Activated T-helper 1 cell treated with anti-CD3 and anti-CD28 coated beads, Interleukin-2, amount 50 U/mL, for 16 hours (primary cell): ENCODE results near the gene MAMDC2.

Experiments
- DNase-seq, 2 donors: peaks; one replicate each; pipeline ENCODE4 v3.0.0-alpha.2; 2020; ENCODE audit warnings: low read depth in 1 of 2, low spot score in 1 of 2

MAMDC2 gene

DNA sequence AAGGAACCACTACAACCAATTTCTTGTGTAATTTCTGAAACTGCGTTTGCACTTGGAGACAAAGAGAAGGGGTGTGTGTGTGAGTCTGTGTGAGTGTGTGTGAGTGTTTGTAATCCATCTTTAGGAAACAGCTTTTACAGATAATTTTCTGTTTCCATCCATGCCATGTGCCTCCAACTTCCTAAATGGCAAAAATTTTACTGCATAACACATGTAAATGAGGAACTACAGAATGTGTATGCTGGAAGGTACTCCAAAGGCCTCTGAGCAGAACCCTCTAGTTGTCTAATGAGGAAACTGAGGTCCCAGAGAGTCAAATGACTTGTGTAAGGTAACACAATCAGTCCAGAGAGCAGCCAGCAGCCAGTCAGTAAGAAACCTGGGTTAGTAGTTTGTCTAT lies 20.8 kb downstream of the MAMDC2 start:
- no peak for DNase-seq

- no peak for DNase-seq
Measured at GRCh38 chr9:70065572-70065971, 21.9 kb downstream of the MAMDC2 start.

GRCh38 chr9:70066418-70066817 lies 22.8 kb downstream of the MAMDC2 start:
- DNase-seq: no peak

DNA sequence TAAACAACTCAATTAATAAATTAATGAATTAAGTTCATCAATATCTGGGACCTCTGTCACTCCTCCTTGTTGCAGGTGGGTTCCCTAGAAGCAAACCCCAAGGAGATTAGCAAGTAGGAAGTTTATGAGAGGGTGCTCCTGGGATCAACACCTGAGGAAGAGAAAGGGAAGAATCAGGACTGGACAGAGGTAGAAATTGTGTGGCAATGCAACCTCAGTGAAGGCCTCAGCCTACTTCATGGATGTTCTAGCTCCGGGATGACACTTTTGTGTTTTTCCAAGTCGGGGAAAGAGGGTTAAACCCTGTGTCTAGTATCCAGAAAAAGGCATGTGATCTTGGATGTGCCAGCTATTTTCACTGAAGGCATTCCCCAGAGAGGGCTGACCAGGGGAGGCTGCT lies 23.2 kb downstream of the MAMDC2 start:
- no peak for DNase-seq

DNA sequence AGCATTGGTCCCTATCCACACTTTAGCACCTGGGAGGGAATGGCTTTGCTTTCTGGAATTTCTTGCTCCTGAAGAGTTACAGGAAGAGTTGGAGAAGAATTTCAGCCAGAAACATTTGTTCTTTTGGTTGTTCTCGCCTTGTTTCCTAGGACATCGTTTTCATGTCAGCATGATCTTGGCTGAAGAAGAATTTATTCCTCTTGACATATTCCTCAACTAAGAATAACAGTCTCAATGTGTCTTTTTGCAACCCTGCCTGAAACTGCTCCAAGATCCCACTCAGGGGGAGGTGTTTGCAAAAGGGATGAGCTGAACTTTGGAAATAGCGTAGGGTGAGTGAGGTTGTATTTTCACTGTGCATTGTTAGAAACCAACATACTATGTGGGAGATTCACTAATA lies 26.1 kb downstream of the MAMDC2 start:
- DNase-seq: no peak

- no peak for DNase-seq
Measured at GRCh38 chr9:70073193-70073592, 29.5 kb downstream of the MAMDC2 start.

DNA sequence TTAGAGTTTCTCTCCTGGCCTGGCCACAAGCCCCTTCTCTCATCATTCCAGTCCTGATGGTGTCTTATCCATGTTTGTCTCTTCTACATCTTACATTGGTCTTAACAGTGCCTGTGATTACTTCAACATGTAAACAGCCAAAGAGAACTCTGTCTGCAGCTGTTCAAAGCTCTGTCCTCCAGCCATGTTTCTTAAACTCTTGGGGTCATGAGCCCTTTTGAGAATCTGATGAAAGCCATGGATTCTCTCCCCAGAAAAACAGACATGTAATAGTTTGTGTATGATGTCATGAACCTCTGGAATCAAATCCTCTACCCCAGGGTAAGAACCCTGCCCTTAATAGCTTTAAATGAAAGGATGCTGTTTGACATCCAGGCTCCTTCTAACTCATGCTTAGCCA lies 30.1 kb downstream of the MAMDC2 start:
- no peak for DNase-seq

GRCh38 chr9:70076678-70077077 lies 33.0 kb downstream of the MAMDC2 start:
- DNase-seq: no peak

DNA sequence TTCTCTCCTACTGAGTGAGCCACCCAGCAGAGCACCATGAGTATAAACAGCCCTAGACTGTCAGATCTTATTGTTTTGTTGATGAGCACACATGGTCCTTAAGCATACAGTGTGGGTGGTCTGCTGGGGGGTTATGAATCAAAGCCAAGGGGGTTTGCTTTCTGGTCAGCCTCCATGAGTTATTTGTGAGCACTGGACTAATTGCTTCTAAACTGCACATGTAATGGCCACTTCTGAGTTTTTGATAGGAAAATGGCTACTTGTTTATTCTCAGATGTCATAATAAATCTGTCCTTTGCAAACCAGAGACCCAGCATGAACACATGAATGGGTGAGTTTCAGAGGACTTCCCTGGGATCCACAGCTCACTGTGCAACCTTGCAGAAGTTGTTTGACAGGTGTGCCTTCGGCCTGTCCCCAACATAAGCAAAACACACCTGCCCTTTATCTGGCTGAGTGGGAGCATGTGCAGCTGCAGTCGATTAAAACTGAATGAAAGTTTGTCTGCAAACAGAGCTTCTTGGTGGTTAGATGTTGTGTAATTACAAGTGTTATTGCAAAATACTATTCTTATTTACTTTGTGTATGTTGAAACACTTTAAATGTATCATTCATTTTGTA lies 35.9 kb downstream of the MAMDC2 start:
- no peak for DNase-seq

- no peak for DNase-seq
Measured at GRCh38 chr9:70080481-70081119, 37.0 kb downstream of the MAMDC2 start.

DNA sequence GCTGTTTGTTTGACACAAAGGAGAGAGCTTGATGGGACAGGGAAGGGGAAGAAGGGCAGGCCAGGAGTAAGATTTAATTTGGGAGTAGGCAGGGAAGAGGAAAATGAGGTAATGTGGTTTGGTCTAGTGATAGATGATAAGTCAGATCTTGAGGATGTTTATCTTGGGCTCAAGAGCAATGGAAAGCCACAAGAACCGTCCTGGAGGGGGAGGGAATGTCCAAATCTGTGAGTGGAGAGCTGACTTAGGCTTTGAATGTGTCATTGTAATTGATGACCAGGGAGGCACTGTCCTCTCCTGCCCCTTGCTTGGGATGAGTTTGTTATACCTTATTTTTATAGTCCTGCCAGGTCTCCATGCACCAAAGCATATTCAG lies 37.5 kb downstream of the MAMDC2 start:
- DNase-seq: no peak

GRCh38 chr9:70083429-70083828 lies 39.8 kb downstream of the MAMDC2 start:
- no peak for DNase-seq

- no peak for DNase-seq
Measured at GRCh38 chr9:70085241-70085640, 41.6 kb downstream of the MAMDC2 start.

GRCh38 chr9:70091103-70091502 lies 47.5 kb downstream of the MAMDC2 start:
- DNase-seq: no peak

DNA sequence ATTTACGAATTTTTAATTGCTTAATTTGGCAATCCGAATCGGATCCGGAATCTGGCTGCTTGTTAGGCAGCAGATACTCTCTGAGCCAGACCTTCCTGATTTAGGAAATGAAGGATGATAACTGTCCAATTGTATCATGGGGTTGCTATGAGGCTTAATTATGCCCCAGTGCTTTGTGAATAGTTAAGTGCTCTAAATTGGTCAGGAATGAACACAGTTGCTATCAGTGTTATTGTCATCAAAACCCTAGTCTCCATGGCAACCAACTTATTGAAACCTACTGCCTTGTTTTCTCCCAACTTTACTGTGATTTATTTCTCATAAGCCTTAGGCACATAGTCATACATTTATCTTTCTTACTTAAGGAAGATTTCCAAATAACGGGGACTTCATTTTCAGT lies 47.9 kb downstream of the MAMDC2 start:
- no peak for DNase-seq

- DNase-seq: no peak
Measured at GRCh38 chr9:70092190-70092589, 48.5 kb downstream of the MAMDC2 start.

DNA sequence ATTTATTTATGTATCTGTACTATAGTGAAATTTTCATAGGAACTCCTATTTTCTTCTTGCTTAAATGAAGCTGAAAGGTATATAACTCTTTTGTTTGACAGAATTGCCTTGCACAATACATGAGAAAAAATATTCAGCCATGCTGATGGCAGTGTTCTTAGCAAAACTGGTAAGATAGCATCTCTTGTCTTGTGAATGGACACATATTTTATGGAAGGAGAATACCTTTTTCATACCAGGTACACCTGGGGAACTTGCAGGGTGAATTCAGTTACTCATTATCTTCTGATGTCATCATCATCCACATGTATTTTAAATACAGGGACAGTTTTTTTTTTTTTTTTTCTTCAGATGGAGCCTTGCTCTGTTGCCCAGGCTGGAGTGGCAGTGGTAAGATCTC lies 49.4 kb downstream of the MAMDC2 start:
- no peak for DNase-seq

GRCh38 chr9:70093944-70094343 lies 50.3 kb downstream of the MAMDC2 start:
- DNase-seq: no peak

DNA sequence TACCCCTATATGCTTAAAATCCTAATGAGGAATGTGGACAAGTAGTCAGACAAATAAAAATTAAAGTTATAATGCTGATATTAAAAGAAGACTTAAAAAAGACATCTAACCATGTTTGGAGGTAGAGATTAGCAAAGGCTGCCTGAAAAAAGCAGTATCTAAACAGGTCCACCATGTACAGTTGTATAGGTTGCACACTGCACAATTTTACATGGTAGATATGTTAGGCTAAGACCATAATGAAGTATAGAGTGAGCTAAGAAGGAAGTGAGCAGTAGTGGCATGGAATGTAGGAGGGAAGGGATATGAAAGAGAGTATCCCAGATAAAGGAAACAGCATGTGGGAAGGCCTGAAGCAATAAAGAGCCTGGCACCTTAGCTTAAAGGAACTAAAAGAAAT lies 51.1 kb downstream of the MAMDC2 start:
- DNase-seq: no peak

DNA sequence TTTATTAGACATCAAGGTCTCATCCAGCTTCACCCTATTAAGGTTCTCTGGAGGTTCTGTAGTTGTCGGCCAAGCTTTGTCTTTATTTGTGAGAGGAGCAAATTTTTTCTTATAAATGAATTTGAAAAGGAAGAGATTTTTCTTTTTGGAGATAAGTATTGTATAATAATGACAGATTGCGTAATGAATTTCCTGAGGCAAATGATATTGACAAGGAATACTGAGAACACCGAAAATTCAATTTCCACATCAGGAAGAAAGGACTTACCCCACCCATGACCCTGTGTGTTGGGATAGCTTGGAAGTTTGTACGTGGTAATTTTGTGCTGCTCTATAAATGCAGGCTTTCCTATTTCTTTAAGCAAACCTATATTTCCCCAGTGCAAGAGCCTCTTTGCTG lies 53.5 kb downstream of the MAMDC2 start:
- no peak for DNase-seq

- DNase-seq: no peak
Measured at GRCh38 chr9:70100362-70100761, 56.7 kb downstream of the MAMDC2 start.

DNA sequence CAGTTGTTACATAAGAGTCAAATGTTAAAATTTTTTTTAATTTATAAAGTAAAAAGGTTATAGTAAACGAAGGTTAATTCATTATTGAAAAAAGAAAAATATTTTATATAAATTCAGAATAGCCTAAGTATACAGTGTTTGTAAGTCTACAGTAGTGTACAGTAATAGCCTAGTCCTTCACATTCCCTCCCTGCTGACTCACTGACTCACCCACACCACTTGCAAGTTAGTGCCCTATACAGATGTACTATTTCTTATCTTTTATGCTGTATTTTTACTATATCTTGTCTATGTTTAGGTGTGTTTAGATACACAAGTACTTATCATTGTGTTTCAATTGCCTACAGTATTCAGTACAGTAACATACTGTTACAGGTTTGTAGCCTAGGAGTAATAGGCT lies 57.6 kb downstream of the MAMDC2 start:
- no peak for DNase-seq

GRCh38 chr9:70105147-70105546 lies 61.5 kb downstream of the MAMDC2 start:
- DNase-seq: no peak
